ENCODE measurements around the gene ASB4. TPM values are rescaled to one million over a fixed set of nuclear protein-coding genes. Genes with fewer than 3 reads are reported as not detected.

ASB4 gene
- total RNA-seq, 4 donors from 2014 or later: 0.34 to 1.5 TPM; not detected in 2

DNA sequence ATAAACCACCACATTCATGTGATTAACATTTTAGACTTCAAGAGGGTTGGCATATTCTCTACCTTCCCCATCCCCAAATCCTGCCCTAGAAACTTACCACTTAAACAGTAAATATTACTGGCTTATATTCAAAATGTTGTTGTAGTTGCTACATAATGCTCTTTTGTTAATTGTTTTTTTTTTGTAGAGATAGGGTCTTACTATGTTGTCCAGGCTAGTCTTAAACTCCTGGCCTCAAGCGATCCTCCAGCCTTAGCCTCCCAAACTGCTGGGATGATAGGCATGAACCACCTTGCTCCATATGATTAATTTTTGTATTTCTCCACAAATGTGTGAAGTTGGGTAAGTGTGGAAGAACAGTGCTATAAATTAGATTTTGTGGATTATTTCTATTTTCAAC lies 104.0 kb downstream of the ASB4 start:
- Histone ChIP-seq H3K27me3 (no peaks in the 10 kb centered on the region), H3K4me3 (peak overlapping the region in 1 of 2 donors; percentile 95), H3K27ac (peak overlapping the region; percentile 97 to 98), H3K9me3 (no peaks in the 10 kb centered on the region), H3K4me1 (peaks cover 0 to 6% of the 10 kb centered on the region in 2 donors), H3K36me3 (no peaks in the 10 kb centered on the region)
- intact Hi-C loops (cut with DNase I; ENCODE audit: low total_unique reads): no loop called here
- TF ChIP-seq, protein P1, sequence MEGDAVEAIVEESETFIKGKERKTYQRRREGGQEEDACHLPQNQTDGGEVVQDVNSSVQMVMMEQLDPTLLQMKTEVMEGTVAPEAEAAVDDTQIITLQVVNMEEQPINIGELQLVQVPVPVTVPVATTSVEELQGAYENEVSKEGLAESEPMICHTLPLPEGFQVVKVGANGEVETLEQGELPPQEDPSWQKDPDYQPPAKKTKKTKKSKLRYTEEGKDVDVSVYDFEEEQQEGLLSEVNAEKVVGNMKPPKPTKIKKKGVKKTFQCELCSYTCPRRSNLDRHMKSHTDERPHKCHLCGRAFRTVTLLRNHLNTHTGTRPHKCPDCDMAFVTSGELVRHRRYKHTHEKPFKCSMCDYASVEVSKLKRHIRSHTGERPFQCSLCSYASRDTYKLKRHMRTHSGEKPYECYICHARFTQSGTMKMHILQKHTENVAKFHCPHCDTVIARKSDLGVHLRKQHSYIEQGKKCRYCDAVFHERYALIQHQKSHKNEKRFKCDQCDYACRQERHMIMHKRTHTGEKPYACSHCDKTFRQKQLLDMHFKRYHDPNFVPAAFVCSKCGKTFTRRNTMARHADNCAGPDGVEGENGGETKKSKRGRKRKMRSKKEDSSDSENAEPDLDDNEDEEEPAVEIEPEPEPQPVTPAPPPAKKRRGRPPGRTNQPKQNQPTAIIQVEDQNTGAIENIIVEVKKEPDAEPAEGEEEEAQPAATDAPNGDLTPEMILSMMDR (IDR thresholded peaks at IDR 0.05): no peak
- no peak for TF ChIP-seq POLR2A (IDR thresholded peaks at IDR 0.05)
- DNase-seq: no peak

Other genes starting within 250 kb of the ASB4 start
- gene PON1, start 161.4 kb upstream of the ASB4 start, total RNA-seq: not detected
- gene PON3, start 89.6 kb upstream of the ASB4 start, total RNA-seq: 10 to 100 TPM in 2 of 4 donors, not detected in 2; 10.1 to 10.6 TPM
- 10 to 100 TPM; 41.8 to 91.0 (median 75.8) TPM for gene PON2, start 50.9 kb upstream of the ASB4 start, total RNA-seq
- 100 to 1,000 TPM in 3 of 4 donors, 10 to 100 TPM in 1; 12.0 to 509 (median 177) TPM for gene PDK4, start 110.6 kb downstream of the ASB4 start, total RNA-seq

All from uterus (tissue), 4 donors.